Mononuclear cell (primary cell): ENCODE results near the gene RLN3. TPM values are rescaled to one million over a fixed set of nuclear protein-coding genes. Genes with fewer than 3 reads are reported as not detected.
A peak's percentile ranks its signal among the peaks of the same experiment; 100 is the strongest.
"Not testable (repeated sequence)": the region's sequence is repeated elsewhere in the genome, so short reads cannot be mapped to it uniquely, and the experiment has no call there.

Experiments used
- H3K27me3 ChIP-seq: 2 replicates; pipeline ENCODE4 v1.6.0; 2011; ENCODE audit warnings: low read length, control low read depth; ENCODE audit not compliant: insufficient read depth
- H3K4me1 ChIP-seq: 2 replicates; pipeline ENCODE4 v1.5.1; 2011; ENCODE audit warnings: mild to moderate bottlenecking, low read length, control low read depth; ENCODE audit not compliant: insufficient read depth
- H3K4me3 ChIP-seq: 2 replicates; pipeline ENCODE4 v1.5.1; 2011; ENCODE audit warnings: mild to moderate bottlenecking, low read length, moderate library complexity
- H3K9me3 ChIP-seq: 2 replicates; pipeline ENCODE4 v1.5.1; 2011; ENCODE audit warnings: low read depth, mild to moderate bottlenecking, control low read depth, low read length
- total RNA-seq: library from RNA; depleted of rRNA; stranded (reverse); fragments of >200 nt; gene quantifications from one replicate; pipeline ENCODE4 v1.2.3, GENCODE V29; 2012

RLN3 gene
- total RNA-seq, 1 donor: not detected

DNA sequence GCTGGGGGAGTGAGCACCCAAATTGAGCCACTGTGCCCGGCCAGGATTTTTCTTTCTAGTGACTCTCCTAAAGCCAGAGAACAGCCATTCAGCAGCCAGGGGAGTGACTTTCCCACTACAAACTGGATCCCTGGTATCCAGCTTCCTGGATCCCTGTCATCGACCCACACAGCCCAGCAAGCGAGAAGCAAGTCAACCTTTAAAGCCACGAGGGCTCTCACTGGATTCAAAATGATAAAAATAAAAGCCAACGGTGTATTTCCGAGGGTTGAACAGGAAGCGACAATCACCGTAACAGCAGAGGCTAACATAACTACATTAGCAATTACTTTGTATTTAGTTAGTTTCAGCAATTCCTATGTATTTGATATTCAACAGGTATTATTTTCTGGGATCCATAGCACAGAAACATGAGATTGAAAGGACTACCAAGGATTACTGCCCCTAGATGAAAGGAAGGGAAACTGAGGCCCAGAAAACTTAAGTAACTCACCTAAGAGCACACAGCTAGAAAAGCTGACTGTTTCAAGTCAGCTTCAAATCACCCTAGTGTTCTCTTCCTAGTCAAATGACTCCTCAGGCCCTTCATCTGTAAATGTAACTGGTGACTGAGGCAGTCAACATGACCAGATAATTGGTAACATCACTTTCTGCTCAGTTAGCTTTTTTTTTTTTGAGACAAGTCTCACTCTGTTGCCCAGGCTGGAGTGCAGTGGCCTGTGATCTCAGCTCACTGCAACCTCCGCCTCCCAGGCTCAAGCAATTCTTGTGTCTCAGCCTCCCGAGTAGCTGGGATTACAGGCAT lies 24.5 kb upstream of the RLN3 start:
- Histone ChIP-seq H3K4me3 (no peak overlapping the region), H3K27me3 (no peaks in the 10 kb centered on the region), H3K4me1 (peaks cover 58% of the 10 kb centered on the region)

DNA sequence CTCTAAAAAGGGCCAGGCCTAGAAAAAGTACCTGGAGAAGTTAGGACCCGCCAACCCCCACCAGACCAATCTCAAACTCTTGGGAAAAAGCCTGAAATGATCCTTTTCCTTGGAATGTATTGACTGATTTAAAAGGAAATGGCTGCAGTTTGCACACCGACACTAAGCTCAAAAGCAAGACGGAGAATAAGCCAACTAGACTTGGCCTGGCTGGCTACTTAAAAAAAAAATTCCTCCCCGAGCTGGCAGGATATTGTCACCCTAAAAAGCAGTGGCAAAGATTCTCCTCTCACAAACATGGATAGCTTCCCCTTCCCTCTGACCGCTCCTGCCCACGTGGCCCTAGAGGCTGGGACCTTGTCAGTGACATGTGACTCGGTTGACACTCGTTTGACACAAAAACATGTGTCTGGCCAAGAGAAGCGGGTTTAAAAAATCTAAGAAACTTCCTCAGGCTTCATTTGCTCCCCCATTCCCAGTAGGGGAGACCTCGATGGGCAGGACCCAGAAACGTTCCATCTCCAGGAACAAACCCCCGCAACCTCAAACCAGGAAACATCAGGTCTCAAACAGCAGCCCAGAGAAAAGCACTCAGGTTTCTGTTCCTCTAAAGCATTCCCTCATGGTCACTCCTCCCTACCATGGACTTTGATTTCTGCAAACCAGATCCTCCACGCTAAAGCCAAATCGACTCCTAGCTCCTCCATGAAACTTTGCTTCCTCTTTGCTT lies 23.2 kb upstream of the RLN3 start:
- Histone ChIP-seq H3K9me3 (no peaks in the 10 kb centered on the region), H3K27me3 (no peaks in the 10 kb centered on the region), H3K4me1 (peaks cover 58% of the 10 kb centered on the region), H3K4me3 (peak overlapping the region; percentile 82)

More for the DNA sequence above, 24.5 kb upstream of the RLN3 start:
- H3K9me3 ChIP-seq: no peaks in the 10 kb centered on the region

DNA sequence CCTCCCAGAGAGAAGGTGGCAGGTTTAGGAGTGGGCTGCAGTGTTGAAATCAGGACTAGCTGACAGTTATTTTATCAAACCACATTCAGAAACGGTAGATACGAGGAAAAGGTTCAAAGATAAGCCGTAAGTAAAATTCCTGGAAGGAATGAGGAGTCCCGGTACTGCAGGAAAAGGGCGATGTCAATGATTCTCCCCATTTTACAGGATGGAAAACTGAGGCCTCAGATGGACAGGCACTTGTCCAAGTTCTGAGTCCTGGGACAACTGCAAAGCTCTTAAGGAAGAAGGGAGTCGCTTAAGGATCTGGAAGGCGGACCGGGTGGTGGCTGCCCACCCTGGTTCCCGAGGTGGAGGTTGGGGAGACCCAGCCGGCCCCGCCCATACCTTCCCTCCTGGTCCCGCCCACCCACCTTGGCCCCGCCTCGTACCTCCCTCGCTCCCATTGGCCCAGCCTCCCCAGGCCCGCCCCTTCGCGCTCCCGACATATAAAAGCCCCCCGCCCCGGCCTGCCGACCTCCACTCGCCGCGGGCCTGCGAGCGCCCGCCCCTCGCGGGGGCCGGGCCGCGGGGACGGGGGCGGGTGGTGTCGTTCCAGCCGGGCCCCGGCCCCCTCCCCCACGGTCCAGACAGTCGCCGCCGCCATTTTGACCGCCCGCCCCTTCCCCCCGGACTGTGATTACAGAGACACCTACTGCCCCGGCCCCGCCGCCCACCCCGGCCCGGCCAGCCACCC lies 22.4 kb upstream of the RLN3 start:
- Histone ChIP-seq H3K4me3 (peak overlapping the region; percentile 82), H3K4me1 (peaks cover 55% of the 10 kb centered on the region), H3K9me3 (no peaks in the 10 kb centered on the region), H3K27me3 (no peaks in the 10 kb centered on the region)

DNA sequence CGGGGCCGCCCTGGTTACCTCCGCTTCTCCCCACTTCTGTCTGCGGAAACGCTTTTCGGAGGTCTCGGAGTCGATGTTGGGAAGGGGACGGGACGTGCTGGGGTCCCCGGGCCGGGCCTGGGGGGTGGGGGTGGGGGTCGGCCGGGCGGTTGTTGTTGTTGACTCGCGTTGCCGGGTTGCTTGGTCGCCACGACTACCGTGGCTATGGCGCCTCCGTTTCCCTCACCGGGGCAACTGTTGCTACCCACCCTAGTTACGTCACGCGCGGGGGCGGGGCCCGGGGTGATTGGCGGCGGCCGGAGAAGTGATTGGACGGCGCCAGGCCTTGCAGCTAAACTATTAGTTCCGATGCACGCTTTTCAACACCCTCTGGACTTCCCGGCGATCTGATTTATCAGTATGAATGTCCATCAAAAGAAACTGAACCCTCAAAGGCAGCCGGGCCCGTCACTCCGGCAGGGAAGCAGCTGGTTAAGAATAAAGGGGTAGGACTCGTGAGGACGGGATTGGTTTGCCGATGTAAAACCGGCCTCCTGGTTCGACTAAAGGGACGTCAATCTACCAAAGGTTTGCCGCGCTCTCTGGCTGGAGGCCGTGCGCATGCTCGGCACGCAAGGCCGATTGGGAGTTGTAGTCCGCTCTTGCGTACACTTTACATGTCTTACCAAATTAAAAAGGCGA lies 21.7 kb upstream of the RLN3 start, which contains the start of gene RFX1:
Gene RFX1 (minus strand): TSS at position 236 of the 681 bp plus-strand sequence. CDS start 12,477 bp downstream, outside the sequence.
- H3K4me1 ChIP-seq: peaks cover 47% of the 10 kb centered on the region
- H3K9me3 ChIP-seq: no peaks in the 10 kb centered on the region
- peak within 1 kb of the TSS; percentile 82 for H3K4me3 ChIP-seq
- no peaks in the 10 kb centered on the region for H3K27me3 ChIP-seq

DNA sequence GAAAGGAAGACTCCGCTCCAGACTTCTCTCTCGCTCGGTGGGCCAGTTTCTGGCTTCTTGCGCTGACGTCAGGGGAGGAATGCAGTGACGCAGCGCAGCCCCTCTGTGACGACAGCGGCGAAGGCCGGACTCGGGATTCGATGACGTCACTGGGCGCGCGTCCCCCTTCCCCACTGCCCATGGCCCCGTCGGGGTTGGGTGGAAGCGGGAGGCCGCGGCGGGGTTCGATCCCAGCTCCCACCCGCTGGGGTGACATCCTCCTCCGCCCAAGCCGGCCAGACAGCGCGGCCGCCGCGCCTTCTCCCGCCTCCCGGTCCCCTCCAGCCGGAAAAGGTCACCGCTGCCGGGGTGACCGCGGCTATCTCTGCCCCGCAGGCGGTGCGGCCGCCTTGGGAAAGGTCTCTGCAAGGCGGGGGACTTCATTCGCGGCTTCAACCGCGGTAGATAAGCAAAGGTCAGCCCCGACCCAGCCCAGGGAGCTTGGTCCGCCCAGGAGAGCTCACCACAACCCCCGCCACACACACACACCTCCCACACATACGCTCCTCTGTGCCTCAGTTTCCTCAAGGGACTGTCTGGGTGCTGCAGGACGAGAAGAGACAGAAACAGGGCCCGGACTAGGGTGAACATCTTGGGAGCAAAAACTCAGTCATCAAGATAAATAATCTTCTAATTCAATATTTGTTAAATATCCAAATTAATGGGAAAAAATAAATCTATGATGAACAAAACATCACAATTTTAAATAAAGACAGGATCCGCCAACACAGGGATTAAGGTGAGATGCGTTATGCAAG lies 21.0 kb upstream of the RLN3 start:
- H3K9me3 ChIP-seq: no peaks in the 10 kb centered on the region
- peak overlapping the region; percentile 82 for H3K4me3 ChIP-seq
- no peaks in the 10 kb centered on the region for H3K27me3 ChIP-seq
- peaks cover 40% of the 10 kb centered on the region for H3K4me1 ChIP-seq

DNA sequence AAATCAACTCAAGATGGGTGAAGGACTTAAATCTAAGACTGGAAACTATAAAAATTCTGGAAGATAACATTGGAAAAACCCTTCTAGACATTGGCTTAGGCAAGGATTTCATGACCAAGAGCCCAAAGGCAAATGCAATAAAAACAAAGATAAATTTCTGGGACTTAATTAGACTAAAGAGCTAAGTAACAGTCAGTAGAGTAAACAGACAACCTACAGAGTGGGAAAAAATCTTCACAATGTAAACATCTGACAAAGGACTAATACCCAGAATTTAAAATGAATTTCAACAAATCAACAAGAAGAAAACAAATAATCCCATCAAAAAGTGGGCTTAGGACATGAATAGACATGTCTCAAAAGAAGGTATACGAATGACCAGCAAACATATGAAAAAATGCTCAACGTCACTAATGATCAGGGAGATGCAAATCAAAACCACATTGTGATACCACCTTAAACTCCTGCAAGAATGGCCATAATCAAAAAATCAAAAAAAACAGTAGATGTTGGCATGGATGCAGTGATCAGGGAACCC lies 15.5 kb upstream of the RLN3 start:
- H3K4me3 ChIP-seq: no peak overlapping the region
- peaks cover 23% of the 10 kb centered on the region for H3K4me1 ChIP-seq
- H3K27me3 ChIP-seq: no peaks in the 10 kb centered on the region

DNA sequence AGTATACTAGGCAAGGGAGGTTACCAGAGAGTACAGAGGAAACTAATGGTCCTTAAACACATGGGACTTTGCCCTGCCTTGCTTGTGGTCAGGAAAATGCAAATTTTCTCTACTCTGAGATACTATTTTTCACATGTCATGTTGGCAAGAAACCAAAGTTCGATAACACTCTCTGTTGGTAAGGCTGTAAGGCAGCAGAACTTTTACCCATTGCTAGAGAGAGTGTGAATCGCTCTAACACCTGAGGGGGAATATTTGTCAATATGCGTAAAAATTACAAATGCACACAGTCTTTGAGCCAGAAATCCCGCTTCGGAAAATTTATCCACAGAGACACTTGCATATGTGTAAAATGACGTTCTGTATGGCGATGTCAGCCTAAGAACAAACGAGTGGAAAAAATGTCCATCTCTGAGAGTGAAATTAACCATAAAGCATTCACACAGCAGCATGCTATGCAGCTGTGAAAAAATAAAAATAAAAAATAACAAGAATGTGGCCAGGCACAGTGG lies 12.4 kb upstream of the RLN3 start:
- no peaks in the 10 kb centered on the region for H3K27me3 ChIP-seq
- no peak overlapping the region for H3K4me3 ChIP-seq
- H3K9me3 ChIP-seq: no peaks in the 10 kb centered on the region
- peaks cover 43% of the 10 kb centered on the region for H3K4me1 ChIP-seq

More for the DNA sequence above, 15.5 kb upstream of the RLN3 start:
- H3K9me3 ChIP-seq: no peaks in the 10 kb centered on the region

DNA sequence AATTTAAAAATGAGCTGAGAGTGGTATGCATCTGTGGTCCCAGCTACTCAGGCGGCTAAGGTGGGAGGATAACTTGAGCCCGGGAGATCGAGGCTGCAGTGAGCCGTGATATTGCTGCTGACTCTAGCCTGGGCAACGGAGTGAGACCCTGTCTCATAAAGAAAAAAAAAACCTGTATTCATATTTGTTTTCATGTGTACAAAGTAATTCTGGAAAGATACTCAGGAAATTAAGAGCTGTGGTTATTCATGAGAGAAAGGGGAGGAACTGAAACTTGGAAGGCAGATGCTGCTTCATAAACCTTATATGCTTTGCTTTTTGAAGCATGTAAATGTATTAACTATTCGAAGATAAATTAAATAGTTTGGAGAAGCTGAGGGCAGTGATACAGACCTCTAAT lies 8.8 kb upstream of the RLN3 start:
- H3K4me3 ChIP-seq: no peak overlapping the region
- H3K4me1 ChIP-seq: peaks cover 56% of the 10 kb centered on the region
- no peaks in the 10 kb centered on the region for H3K27me3 ChIP-seq
- no peaks in the 10 kb centered on the region for H3K9me3 ChIP-seq

DNA sequence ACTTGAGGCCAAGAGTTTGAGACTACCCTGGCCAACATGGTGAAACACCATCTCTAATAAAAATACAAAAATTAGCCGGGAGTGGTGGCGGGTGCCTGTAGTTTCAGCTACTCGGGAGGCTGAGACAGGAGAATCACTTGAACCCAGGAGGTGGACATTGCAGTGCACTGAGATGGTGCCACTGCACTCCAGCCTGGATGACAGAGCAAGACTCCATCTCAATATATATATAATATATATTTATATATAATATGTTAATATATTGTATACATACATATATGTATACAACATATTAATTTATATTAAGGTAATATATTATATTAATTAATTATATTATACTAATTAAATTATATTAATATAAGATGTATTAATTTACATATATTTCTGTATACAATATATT lies 8.2 kb upstream of the RLN3 start:
- not testable (repeated sequence) for H3K27me3 ChIP-seq, H3K4me3 ChIP-seq, H3K9me3 ChIP-seq
- H3K4me1 ChIP-seq: peaks cover 59% of the 10 kb centered on the region

DNA sequence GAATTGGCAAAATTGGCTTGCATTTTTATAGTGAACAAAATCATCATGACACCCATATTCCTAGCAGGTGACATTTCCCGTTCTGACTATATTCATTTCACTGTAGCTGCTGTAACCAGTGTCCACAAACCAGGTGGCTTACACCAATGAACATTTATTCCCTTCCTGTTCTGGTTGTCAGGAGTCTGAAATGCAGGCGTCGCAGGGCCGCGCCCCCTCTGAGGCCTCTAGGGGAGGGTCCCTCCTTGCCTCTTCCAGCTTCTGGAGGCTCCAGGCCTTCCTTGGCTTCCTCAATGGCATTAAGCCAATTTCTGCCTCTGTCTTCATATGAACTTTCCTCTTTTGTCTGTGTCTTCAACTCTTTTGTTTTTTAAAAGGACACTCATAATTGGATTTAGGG lies 6.5 kb upstream of the RLN3 start:
- H3K4me1 ChIP-seq: peaks cover 64% of the 10 kb centered on the region
- no peak overlapping the region for H3K4me3 ChIP-seq
- no peaks in the 10 kb centered on the region for H3K27me3 ChIP-seq
- no peaks in the 10 kb centered on the region for H3K9me3 ChIP-seq

DNA sequence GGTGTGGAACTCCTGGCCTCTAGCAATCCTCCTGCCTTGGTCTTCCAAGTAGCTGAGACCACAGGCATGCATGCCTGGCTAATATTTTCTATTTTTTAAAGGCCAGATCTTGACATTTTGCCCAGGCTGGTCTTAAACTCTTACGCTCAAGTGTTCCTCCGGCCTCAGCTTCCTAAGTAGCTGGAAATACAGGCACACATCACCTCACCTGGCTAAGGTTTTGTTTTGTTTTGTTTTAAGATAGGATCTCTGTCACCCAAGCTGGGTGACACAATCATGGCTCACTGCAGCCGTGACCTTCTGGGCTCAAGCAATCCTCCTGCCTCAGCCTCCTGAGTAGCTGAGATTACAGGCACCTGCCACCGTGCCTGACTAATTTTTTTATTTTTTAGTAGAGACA lies 5.5 kb upstream of the RLN3 start:
- H3K27me3 ChIP-seq: no peaks in the 10 kb centered on the region
- no peaks in the 10 kb centered on the region for H3K9me3 ChIP-seq
- peaks cover 60% of the 10 kb centered on the region for H3K4me1 ChIP-seq
- no peak overlapping the region for H3K4me3 ChIP-seq

DNA sequence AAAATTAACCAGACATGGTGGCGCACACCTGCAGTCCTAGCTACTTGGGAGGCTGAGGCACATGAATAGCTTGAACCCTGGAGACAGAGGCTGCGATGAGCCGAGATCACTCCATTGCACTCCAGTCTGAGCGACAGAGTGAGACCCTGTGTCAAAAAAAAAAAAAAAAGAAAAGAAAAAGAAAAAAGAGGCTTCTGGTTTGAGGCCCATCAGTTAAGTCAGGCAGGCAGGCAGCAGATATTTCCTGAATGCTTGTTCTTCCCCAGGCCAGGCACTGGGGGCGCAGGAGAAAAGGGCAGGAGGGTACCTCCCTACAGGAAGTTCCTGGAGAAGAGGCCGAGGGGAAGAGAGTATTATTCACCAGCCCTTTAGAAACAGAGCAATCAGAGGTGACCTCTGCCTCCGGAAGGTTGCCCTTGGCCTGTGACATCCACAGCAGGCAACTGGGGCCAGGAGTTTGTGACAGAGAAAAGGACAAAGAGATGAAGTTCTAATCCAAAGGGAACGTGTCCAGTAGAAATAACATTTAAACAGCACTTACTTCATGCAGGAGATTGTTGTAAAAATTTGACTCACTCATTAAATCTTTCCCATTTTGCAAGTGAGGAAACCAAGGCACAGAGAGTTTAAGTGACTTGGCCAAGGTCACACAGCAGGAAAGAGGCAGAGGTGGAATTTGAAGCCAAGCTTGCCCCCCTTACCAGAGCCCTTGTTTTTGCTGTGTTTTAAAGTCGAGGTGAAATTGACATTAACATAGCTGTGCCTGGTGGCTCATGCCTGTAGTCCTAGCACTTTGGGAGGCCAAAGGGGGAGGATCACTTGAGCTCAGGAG lies 4.3 kb upstream of the RLN3 start:
- Histone ChIP-seq H3K4me1 (peaks cover 48% of the 10 kb centered on the region), H3K9me3 (no peaks in the 10 kb centered on the region), H3K27me3 (no peaks in the 10 kb centered on the region), H3K4me3 (no peak overlapping the region)

DNA sequence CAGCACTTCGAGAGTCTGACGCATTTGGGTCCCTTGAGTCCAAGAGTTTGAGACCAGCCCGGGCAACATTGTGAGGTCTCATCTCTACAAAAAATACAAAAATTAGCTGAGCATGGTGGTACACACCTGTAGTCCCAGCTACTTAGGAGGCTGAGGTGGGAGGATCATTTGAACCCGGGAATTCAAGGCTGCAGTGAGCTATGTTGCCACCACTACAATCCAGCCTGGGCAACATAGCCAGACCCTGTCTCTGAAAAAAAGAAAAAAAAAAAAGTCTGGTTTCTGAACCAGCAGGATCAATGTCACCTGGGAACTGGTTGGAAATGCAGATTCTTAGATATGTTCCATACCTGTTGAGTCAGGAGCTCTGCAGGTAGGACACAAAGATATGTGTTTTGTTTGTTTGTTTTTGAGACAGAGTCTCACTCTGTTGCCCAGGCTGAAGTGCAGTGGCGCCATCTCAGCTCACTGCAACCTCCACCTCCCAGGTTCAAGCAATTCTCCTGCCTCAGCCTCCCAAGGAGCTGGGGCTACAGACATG lies 1.2 kb upstream of the RLN3 start:
- H3K27me3 ChIP-seq, H3K4me3 ChIP-seq, H3K9me3 ChIP-seq: not testable (repeated sequence)
- H3K4me1 ChIP-seq: peaks cover 49% of the 10 kb centered on the region
